HK-2 (cell line): Measurements from ENCODE around the gene RPLP2.
A peak's percentile ranks its signal among the peaks of the same experiment; 100 is the strongest.

Experiments used
- DNase-seq: peaks from one replicate; pipeline ENCODE4 v3.0.0-alpha.2; 2018; ENCODE audit not compliant: unreplicated experiment

RPLP2 gene

DNA sequence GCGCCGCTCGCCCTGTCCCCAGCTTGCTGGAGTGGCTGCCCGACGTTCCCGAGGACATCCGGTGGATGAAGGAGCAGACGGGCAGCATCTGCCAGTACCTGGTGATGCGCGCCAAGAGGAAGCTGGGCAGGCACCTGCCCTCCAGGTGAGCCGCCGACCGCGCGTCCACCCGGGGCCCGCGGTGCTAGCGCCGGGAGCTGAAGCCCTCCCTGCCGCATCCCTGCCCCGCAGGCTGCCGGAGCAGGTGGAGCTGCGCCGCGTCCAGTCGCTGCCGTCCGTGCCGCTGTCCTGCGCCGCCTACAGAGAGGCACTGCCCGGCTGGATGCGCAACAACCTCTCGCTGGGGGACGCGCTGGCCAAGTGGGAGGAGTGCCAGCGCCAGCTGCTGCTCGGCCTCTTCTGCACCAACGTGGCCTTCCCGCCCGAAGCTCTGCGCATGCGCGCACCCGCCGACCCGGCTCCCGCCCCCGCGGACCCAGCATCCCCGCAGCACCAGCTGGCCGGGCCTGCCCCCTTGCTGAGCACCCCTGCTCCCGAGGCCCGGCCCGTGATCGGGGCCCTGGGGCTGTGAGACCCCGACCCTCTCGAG, 14.6 kb downstream of the RPLP2 start:
- DNase-seq = no peak

- DNase-seq = no peak
Observed at GRCh38 chr11:824942-825341, 15.2 kb downstream of the RPLP2 start.

- no peak for DNase-seq
Observed at GRCh38 chr11:825366-826226, 15.8 kb downstream of the RPLP2 start.

GRCh38 chr11:826227-826621, 16.5 kb downstream of the RPLP2 start:
- no peak for DNase-seq

DNA sequence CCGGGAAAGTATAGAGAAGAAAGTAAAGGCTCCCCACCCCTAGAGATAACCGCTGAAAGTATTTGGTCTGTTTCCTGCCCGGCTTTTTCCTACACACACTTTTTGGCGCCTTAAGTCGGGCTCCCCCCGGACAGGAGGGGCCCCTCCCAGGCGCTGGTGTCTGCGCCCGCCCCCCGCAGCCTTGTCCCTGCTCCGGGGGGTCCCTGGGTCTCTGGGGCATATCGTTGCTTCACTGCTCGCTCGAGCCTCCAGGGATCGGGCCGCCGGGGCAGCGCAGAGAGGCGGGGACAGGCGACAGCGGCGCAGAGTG, 17.0 kb downstream of the RPLP2 start:
- no peak for DNase-seq

DNA sequence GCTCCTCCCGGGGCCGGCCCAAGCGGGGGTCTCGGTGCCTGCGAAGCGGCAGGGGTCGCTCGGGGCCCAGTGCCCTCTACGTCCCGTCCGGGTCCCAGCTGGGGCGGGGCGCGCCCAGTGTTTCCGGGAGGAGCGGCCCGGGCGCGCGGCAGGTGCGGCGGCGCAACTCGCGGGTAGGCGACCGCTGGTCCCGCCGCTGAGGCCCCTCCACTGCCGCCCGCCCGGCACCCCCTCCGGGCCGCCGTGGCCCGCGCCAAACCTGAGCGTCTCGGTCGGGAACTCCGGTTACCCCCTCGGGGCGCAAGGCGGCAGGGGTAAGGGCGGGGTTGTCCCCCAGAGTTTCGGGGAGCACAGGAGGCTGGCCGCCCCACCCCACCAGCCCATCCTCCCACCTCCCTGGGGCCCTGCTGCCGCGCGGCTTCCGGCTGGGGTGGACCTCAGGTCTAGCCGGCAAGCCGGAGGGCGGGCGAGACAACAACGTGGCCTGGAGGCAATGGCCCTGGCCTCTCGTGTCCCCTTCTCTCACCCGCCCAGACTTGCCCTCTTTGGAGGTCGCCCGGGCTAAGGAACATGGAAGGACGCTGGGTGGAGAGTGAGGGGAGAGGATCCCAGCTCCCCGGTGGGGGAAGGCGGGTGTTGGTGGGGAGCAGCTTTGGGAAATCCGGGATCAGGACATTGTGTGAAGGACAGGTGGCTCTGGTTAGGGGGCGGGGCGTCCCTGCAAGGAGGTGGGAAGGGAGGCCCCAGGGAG, 17.6 kb downstream of the RPLP2 start:
- DNase-seq = no peak

GRCh38 chr11:827897-828192, 18.1 kb downstream of the RPLP2 start, which contains the start of gene CRACR2B:
Gene CRACR2B, plus strand, starts transcription at chr11:827919. Its CDS starts 689 bp downstream, at chr11:828608.
- no peak for DNase-seq

- no peak for DNase-seq
Observed at GRCh38 chr11:828506-829175, 18.9 kb downstream of the RPLP2 start.

GRCh38 chr11:829176-829846, 19.5 kb downstream of the RPLP2 start:
- DNase-seq = peak; percentile 72

GRCh38 chr11:829847-830294, 20.1 kb downstream of the RPLP2 start:
- DNase-seq = no peak

GRCh38 chr11:830295-831117, 20.7 kb downstream of the RPLP2 start:
- peak; percentile 84 for DNase-seq

DNA sequence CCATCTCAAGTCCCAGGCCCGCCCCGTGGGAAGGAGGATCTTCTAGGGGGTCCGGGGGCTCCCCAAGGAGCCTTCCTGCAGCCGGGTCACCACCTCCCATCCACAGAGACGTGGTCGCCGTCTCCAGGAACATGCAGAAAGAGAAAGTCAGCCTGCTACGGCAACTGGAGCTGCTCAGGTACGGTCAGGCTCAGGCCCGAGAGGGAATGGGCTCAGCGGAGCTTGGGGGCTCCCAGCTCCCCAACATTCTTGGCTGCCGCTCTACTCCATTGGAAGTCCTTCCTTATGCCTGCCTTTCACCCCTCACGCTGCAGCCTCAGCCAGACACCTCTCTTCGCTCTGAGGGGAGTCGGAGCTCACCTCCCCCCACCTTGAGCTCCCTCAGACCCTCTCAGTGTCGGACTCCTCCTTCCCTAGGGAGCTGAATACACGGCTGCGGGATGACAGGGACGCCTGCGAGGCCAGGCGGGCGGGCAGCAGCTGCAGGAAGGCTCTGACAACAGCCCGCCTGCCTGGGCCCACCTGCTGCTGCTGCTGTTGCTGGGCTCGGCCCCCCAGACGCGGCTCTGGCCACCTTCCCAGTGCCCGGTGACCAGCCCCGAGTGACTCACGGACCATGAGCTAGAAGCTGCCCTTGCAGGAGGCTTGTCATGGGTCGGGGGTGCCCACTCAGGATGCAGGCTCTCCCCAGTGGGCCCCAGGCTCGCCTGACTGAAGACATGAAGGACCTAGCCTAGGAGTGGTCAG, 21.5 kb downstream of the RPLP2 start:
- DNase-seq = peak; percentile 60

DNA sequence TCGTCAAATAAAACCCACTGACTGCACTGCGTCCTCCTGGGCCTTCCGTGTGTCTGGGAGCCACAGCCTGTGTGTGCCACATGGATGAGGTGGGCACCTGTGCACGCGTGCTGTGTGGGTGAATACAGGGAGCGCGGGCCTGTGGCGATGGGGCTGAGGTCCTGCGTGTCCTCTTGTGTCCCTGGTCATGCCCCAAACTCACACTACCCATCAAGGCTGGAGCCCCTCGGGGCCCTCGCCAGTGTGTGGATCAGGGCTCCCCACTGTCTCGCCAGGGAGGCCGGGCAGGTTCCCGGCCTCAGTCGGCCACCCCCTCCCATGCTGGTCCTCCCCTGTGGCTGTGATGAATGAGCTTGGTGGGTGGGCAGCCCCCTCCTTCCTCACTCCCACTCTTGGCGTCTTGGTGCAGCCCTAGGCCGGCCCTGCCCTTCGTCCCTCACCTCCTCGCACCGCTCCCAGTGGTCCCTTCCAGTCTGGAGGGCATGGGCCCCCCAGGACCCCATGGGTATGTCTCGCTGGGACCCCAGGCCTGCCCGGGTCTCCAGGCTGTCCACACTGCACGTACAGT, 22.3 kb downstream of the RPLP2 start:
- no peak for DNase-seq

GRCh38 chr11:832529-833113, 22.9 kb downstream of the RPLP2 start, which contains the start of gene CD151:
Gene CD151, plus strand, starts transcription at chr11:832952. Its CDS starts 3,118 bp downstream, at chr11:836070.
- peak; percentile 62 for DNase-seq

DNA sequence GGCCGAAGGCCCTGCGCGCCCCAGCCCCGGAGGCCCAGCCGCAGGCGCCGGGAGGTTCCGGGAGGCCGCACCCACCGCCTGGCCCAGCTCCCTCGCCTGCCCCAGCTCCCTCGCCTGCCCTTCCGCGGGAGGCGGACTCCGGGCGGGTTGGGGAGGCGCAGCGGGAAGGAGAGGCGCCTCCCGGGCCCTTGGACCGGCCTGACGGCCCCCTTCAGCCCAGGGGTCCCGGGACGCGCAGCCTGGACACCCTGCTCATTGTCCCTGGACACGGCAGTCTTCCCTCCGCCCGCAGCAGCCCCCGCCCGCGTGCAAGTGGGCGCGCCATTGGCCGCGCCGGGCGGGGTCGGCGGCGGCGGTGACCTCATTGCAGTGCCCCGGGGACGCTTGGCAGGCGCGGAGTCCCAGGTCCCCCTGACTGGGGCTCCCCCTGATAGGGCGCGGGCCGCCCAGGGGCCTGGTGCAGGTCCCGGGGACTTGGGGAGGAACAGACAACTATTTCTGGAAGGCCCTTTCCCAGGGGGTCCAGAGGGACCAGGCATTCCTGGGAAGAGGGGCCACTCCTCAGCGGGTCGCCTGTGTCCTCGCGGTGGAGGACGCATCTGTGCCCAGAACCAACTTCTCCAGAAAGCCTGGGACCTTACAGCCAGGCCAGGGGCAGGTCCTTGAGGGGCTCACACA, 23.5 kb downstream of the RPLP2 start:
- DNase-seq = peak; percentile 59

DNA sequence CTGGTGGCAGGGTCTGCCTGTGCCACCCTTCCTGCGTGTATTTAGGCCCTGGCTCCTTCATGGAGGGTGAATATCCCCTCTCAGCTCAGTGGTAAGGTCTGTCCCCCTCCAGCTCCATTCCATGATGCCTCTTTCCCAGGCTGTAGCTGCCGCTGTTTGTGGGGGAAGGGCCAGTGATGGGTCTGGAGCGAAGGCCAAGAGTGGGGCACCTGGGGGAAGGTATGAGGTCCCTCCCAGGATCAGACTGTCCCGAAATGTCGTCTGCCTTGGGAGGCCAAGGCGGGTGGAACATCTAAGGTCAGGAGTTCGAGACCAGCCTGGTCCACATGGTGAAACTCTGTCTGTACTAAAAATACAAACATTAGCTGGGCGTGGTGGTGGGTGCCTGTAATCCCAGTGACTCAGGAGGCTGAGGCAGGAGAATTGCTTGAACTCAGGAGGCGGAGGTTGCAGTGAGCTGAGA, 24.1 kb downstream of the RPLP2 start:
- DNase-seq = no peak

DNA sequence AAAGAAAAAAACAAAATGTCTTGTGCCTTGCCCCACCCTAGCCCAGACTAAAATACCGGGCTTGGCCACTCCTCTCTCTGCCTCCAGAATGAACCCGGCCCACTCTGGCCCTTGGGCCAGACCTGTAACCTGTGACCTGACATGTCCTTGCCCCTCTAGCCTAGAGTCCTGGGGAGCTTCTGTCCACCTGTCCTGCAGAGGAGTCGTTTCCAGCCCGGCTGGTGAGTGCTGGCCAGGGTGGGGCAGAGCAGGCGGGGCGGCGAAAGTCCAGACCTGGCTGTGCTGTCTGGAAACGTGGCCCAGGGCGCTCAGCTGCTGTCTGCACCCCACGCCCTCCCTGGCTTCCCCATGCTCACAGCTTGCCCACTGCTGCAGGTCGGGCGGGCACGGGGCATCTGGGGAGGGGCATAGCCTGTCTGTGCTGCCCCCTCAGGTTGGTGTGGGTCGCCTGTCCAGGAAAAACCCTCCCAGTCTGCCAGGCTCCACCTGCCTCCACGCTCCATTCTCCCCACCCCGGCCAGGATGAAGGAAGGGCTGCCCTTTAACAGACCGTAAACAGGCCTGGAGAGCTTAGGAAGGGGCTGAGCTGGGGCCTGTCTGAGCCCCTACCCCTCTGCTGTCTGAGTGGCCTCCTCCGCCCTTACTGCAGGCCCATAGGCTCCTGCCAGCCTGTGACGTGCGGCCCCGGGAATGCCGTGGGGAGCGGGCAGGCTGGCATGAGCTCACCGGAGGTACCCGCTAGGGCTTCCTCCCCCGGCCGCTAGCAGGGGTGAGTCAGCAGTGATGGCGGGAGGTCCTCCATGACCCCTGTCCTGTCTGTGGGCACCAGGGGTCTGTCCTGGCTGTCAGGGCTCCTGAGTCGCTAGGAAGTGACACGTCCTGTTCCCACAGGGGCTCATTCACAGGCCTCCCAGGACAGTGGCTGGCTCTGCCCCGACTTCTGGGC, 24.9 kb downstream of the RPLP2 start:
- peak; percentile 88 for DNase-seq
